HG02970 (cell line): ENCODE results near the gene PIWIL4.
"Not testable (repeated sequence)": the region's sequence is repeated elsewhere in the genome, so short reads cannot be mapped to it uniquely, and the experiment has no call there.

Experiments
- ATAC-seq: cut with Tn5 transposase; IDR thresholded peaks from one replicate; pipeline ENCODE4 v1.9.1; 2021; ENCODE audit warnings: mild to moderate bottlenecking, moderate library complexity, moderate number of reproducible peaks; ENCODE audit not compliant: unreplicated experiment, low FRiP score

Gene PIWIL4

GRCh38 chr11:94629741-94630140 lies 62.6 kb downstream of the PIWIL4 start:
- no peak for ATAC-seq

GRCh38 chr11:94630221-94630620 lies 63.1 kb downstream of the PIWIL4 start:
- ATAC-seq: no peak

- ATAC-seq: no peak
Observed at GRCh38 chr11:94632356-94632755, 65.2 kb downstream of the PIWIL4 start.

- ATAC-seq: no peak
Observed at GRCh38 chr11:94635072-94635471, 67.9 kb downstream of the PIWIL4 start.

- ATAC-seq: no peak
Observed at GRCh38 chr11:94636388-94636949, 69.3 kb downstream of the PIWIL4 start.

- ATAC-seq: no peak
Observed at GRCh38 chr11:94638301-94638901, 71.2 kb downstream of the PIWIL4 start.

GRCh38 chr11:94638902-94639373 lies 71.8 kb downstream of the PIWIL4 start:
- no peak for ATAC-seq

GRCh38 chr11:94639901-94640721 lies 72.9 kb downstream of the PIWIL4 start:
- no peak for ATAC-seq

- no peak for ATAC-seq
Observed at GRCh38 chr11:94641167-94641761, 74.1 kb downstream of the PIWIL4 start.

- ATAC-seq: not testable (repeated sequence)
Observed at GRCh38 chr11:94643186-94643585, 76.0 kb downstream of the PIWIL4 start.

- ATAC-seq: no peak
Observed at GRCh38 chr11:94647926-94648325, 80.8 kb downstream of the PIWIL4 start.

- ATAC-seq: no peak
Observed at GRCh38 chr11:94648789-94649188, 81.6 kb downstream of the PIWIL4 start.

GRCh38 chr11:94649254-94649653 lies 82.1 kb downstream of the PIWIL4 start:
- ATAC-seq: no peak

GRCh38 chr11:94649964-94650623 lies 82.9 kb downstream of the PIWIL4 start:
- no peak for ATAC-seq

- no peak for ATAC-seq
Observed at GRCh38 chr11:94650756-94651155, 83.6 kb downstream of the PIWIL4 start.

- ATAC-seq: no peak
Observed at GRCh38 chr11:94652735-94653284, 85.6 kb downstream of the PIWIL4 start.

- ATAC-seq: no peak
Observed at GRCh38 chr11:94653561-94653960, 86.4 kb downstream of the PIWIL4 start.

GRCh38 chr11:94654201-94654600 lies 87.0 kb downstream of the PIWIL4 start:
- ATAC-seq: no peak

GRCh38 chr11:94655291-94655690 lies 88.1 kb downstream of the PIWIL4 start:
- no peak for ATAC-seq

GRCh38 chr11:94655956-94656355 lies 88.8 kb downstream of the PIWIL4 start:
- ATAC-seq: no peak
